H9 (cell line): ENCODE results near the gene TAF4. TPM values are rescaled to one million over a fixed set of nuclear protein-coding genes. Genes with fewer than 3 reads are reported as not detected.

Experiments used
- DNase-seq: peaks from one replicate; pipeline ENCODE4 v3.0.0-alpha.2; 2017
- H2AFZ ChIP-seq: one replicate; pipeline ENCODE4 v1.6.1; 2013; ENCODE audit warnings: mild to moderate bottlenecking, low read length, control low read depth, moderate library complexity
- H2AK5ac ChIP-seq: 2 replicates; pipeline ENCODE4 v1.6.1; 2013; ENCODE audit warnings: low read length, control low read depth, mixed read lengths; ENCODE audit not compliant: insufficient read length
- H2BK120ac ChIP-seq: one replicate; pipeline ENCODE4 v1.6.1; 2013; ENCODE audit warnings: low read depth, mild to moderate bottlenecking, low read length, control low read depth, inconsistent platforms; ENCODE audit not compliant: poor library complexity, severe bottlenecking
- H2BK12ac ChIP-seq: 2 replicates; pipeline ENCODE4 v1.6.1; 2013; ENCODE audit warnings: low read length, control low read depth, mixed read lengths, low read depth; ENCODE audit not compliant: insufficient read length
- H2BK15ac ChIP-seq: 2 replicates; pipeline ENCODE4 v1.6.1; 2013; ENCODE audit warnings: low read depth, low read length, control low read depth
- H2BK20ac ChIP-seq: one replicate; pipeline ENCODE4 v1.6.1; 2013; ENCODE audit warnings: low read depth, mild to moderate bottlenecking, low read length, control low read depth, inconsistent platforms; ENCODE audit not compliant: poor library complexity, severe bottlenecking
- H2BK5ac ChIP-seq: 2 replicates; pipeline ENCODE4 v1.6.1; 2013; ENCODE audit warnings: low read length, control low read depth, mixed read lengths; ENCODE audit not compliant: insufficient read length
- H3K14ac ChIP-seq: 2 replicates; pipeline ENCODE4 v1.6.1; 2013; ENCODE audit warnings: low read length, control low read depth; ENCODE audit not compliant: insufficient read depth
- H3K18ac ChIP-seq: 2 replicates; pipeline ENCODE4 v1.6.1; 2013; ENCODE audit warnings: low read depth, mild to moderate bottlenecking, mixed read lengths, low read length, control low read depth; ENCODE audit not compliant: insufficient read length
- H3K23ac ChIP-seq: 2 replicates; pipeline ENCODE4 v1.6.1; 2013; ENCODE audit warnings: low read length, control low read depth, mixed read lengths, low read depth; ENCODE audit not compliant: insufficient read length
- H3K23me2 ChIP-seq: 2 replicates; pipeline ENCODE4 v1.6.1; 2013; ENCODE audit warnings: low read depth, mild to moderate bottlenecking, mixed read lengths, low read length, control low read depth; ENCODE audit not compliant: insufficient read length, poor library complexity, severe bottlenecking
- H3K27ac ChIP-seq: 2 replicates; pipeline ENCODE4 v1.5.1; 2013; ENCODE audit warnings: low read length, control low read depth, mixed read lengths, low read depth; ENCODE audit not compliant: insufficient read length
- H3K27me3 ChIP-seq: 2 replicates; pipeline ENCODE4 v1.6.1; 2013; ENCODE audit warnings: low read length, control low read depth, inconsistent platforms; ENCODE audit not compliant: insufficient read depth
- H3K4ac ChIP-seq: 2 replicates; pipeline ENCODE4 v1.6.1; 2013; ENCODE audit warnings: low read depth, mild to moderate bottlenecking, control low read depth, inconsistent platforms, low read length, moderate library complexity
- H3K4me1 ChIP-seq: 2 replicates; pipeline ENCODE4 v1.6.1; 2013; ENCODE audit warnings: low read length, control low read depth, inconsistent platforms; ENCODE audit not compliant: insufficient read depth
- H3K4me2 ChIP-seq: 2 replicates; pipeline ENCODE4 v1.6.1; 2013; ENCODE audit warnings: low read length, control low read depth, mixed read lengths; ENCODE audit not compliant: insufficient read length, insufficient read depth
- H3K56ac ChIP-seq: 2 replicates; pipeline ENCODE4 v1.6.1; 2013; ENCODE audit warnings: low read depth, mild to moderate bottlenecking, mixed read lengths, low read length, control low read depth; ENCODE audit not compliant: insufficient read length
- H3K79me1 ChIP-seq: 2 replicates; pipeline ENCODE4 v1.6.1; 2013; ENCODE audit warnings: low read depth, mild to moderate bottlenecking, moderate library complexity, low read length, control low read depth, inconsistent platforms; ENCODE audit not compliant: insufficient read depth, poor library complexity, severe bottlenecking
- H3K79me2 ChIP-seq: 2 replicates; pipeline ENCODE4 v1.6.1; 2013; ENCODE audit warnings: low read length, control low read depth, inconsistent platforms; ENCODE audit not compliant: insufficient read depth
- H3K9ac ChIP-seq: 2 replicates; pipeline ENCODE4 v1.6.1; 2013; ENCODE audit warnings: low read length, control low read depth, mixed read lengths; ENCODE audit not compliant: insufficient read length; ENCODE audit errors: extremely low read depth
- H3K9me3 ChIP-seq: one replicate; pipeline ENCODE4 v1.6.1; 2013; ENCODE audit warnings: low read depth, low read length, inconsistent platforms; ENCODE audit not compliant: control insufficient read depth
- H3T11ph ChIP-seq: one replicate; pipeline ENCODE4 v1.6.1; 2013; ENCODE audit warnings: mild to moderate bottlenecking, low read length, control low read depth, inconsistent platforms
- H4K20me1 ChIP-seq: one replicate; pipeline ENCODE4 v1.6.1; 2013; ENCODE audit not compliant: control insufficient read depth, insufficient read length, insufficient read depth
- H4K5ac ChIP-seq: 2 replicates; pipeline ENCODE4 v1.6.1; 2013; ENCODE audit warnings: low read depth, mild to moderate bottlenecking, mixed read lengths, low read length, control low read depth; ENCODE audit not compliant: insufficient read length
- H4K8ac ChIP-seq: replicated peaks from 2 replicates; pipeline ENCODE4 v1.6.1; 2013; ENCODE audit warnings: low read length, control low read depth, mixed read lengths, low read depth; ENCODE audit not compliant: insufficient read length
- H4K91ac ChIP-seq: 2 replicates; pipeline ENCODE4 v1.6.1; 2013; ENCODE audit warnings: low read depth, mild to moderate bottlenecking, moderate library complexity, mixed read lengths, low read length, control low read depth; ENCODE audit not compliant: insufficient read length
- H3K27ac Mint-ChIP-seq, 3 experiments: 2 replicates in 2 of 3; 3 replicates in 1 of 3; pipeline ENCODE4 v1.8.0; 2020 to 2021; ENCODE audit warnings: mixed read lengths in 3 of 3, mild to moderate bottlenecking in 1 of 3, moderate library complexity in 1 of 3
- H3K27me3 Mint-ChIP-seq: 2 replicates; pipeline ENCODE4 v1.8.0; 2021; ENCODE audit warnings: low read depth, mild to moderate bottlenecking, moderate library complexity, mixed read lengths
- H3K36me3 Mint-ChIP-seq, 3 experiments: 2 replicates in 2 of 3; 3 replicates in 1 of 3; pipeline ENCODE4 v1.8.0; 2020 to 2021; ENCODE audit warnings: low read depth in 3 of 3, mixed read lengths in 3 of 3; ENCODE audit not compliant: insufficient read depth in 1 of 3
- H3K4me1 Mint-ChIP-seq, 2 experiments: 2 replicates each; pipeline ENCODE4 v1.8.0; 2020; ENCODE audit warnings: mixed read lengths in 2 of 2
- H3K4me3 Mint-ChIP-seq, 2 experiments: 2 replicates in 1 of 2; 3 replicates in 1 of 2; pipeline ENCODE4 v1.8.0; 2020 to 2021; ENCODE audit warnings: mild to moderate bottlenecking in 2 of 2, mixed read lengths in 2 of 2, moderate library complexity in 1 of 2
- H3K9me3 Mint-ChIP-seq, 2 experiments: 2 replicates in 1 of 2; 3 replicates in 1 of 2; pipeline ENCODE4 v1.8.0; 2020; ENCODE audit warnings: mild to moderate bottlenecking in 2 of 2, mixed read lengths in 2 of 2, moderate library complexity in 1 of 2
- WGBS: extraction: QIAGEN DNeasy Blood & Tissue Kit; methylation state at CpG from one replicate; pipeline ENCODE4 v1.1.7; 2013; ENCODE audit warnings: missing lambda C conversion rate, low lambda C conversion rate, mixed read lengths; ENCODE audit not compliant: insufficient read length; ENCODE audit errors: extremely low coverage; 5-methylcytosine and 5-hydroxymethylcytosine counted together
- total RNA-seq: library from RNA; stranded (reverse); gene quantifications from 2 replicates; pipeline ENCODE4 v1.2.1, GENCODE V29; 2021
- TF ChIP-seq, protein P1 (sequence below): fragments of 200-600 bp; sonication (generic); conservative IDR thresholded peaks from 3 replicates; pipeline ENCODE4 v1.8.0; 2021; ENCODE audit warnings: antibody characterized with exemption, mild to moderate bottlenecking

TAF4 gene
- total RNA-seq, 1 experiment from 2014 or later = 30.8 TPM

DNA sequence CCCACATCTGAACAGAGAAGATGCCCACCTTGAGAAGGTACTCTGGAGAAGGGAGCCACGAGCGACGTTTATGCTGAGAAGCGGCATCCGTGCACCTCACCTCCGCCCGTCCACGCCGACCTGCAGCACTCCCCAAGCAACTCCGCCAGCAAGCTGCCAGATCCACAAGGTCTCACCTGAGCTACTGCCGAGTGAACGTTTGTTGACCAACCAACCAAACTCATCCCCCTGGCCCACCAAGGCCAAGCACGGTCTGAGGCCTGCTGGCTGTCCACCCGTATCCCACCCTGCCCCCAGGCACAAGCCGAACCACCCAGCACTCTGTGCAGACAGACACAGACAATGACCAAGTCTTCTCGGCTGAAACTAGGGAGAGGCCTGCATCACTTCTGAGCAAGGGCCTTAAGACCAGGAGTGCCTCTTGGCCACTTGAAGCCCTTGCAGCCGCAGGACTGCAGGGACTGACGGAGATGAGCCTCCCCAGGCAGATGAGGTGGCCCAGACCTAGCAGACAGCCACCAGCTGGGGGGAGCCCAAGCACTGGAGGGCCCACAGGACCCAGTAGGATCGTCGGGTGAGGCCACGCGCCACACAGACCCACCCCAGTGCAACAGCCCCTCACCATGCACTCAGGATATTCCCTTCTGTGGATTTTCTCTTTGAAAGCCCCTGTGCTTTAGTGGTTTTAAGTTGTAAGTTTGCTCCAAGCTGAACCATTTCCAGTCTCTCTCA is 12.1 kb downstream of the TAF4 start:
- Mint-ChIP-seq H3K27ac (peak overlapping the region in 1 of 3 experiments; percentile 73; a peak in 1 of 7 replicates), H3K36me3 (peaks cover 27 to 32% (median 32%) of the 10 kb centered on the region in 3 experiments), H3K4me1 (peaks cover 32 to 37% of the 10 kb centered on the region in 2 experiments), H3K9me3 (peaks cover 2 to 5% of the 10 kb centered on the region in 2 experiments; a peak in 4 of 5 replicates), H3K4me3 (no peak overlapping the region; a peak in 1 of 5 replicates), H3K27me3 (no peaks in the 10 kb centered on the region; the same call in 1 of the 2 replicates)
- Histone ChIP-seq H4K8ac (no peak overlapping the region), H2AFZ (no peak overlapping the region), H3K18ac (no peak overlapping the region), H3K27me3 (no peaks in the 10 kb centered on the region), H4K5ac (no peak overlapping the region), H2BK20ac (no peak overlapping the region), H3K56ac (no peak overlapping the region), H3K9ac (no peak overlapping the region), H3K4me1 (no peaks in the 10 kb centered on the region), H2BK12ac (no peak overlapping the region), H3K4me2 (no peak overlapping the region), H2BK5ac (no peak overlapping the region), H2BK120ac (no peak overlapping the region), H3K23me2 (no peaks in the 10 kb centered on the region), H4K91ac (no peak overlapping the region), H4K20me1 (peaks cover 7% of the 10 kb centered on the region), H3K9me3 (no peaks in the 10 kb centered on the region), H3K23ac (no peak overlapping the region), H3K79me2 (peaks cover 54% of the 10 kb centered on the region; the same call in 1 of the 2 replicates), H3K27ac (no peak overlapping the region), H3K4ac (no peak overlapping the region), H3K14ac (no peak overlapping the region), H3T11ph (no peak overlapping the region), H2BK15ac (no peak overlapping the region), H2AK5ac (no peak overlapping the region), H3K79me1 (no peaks in the 10 kb centered on the region)
- TF ChIP-seq, protein P1, sequence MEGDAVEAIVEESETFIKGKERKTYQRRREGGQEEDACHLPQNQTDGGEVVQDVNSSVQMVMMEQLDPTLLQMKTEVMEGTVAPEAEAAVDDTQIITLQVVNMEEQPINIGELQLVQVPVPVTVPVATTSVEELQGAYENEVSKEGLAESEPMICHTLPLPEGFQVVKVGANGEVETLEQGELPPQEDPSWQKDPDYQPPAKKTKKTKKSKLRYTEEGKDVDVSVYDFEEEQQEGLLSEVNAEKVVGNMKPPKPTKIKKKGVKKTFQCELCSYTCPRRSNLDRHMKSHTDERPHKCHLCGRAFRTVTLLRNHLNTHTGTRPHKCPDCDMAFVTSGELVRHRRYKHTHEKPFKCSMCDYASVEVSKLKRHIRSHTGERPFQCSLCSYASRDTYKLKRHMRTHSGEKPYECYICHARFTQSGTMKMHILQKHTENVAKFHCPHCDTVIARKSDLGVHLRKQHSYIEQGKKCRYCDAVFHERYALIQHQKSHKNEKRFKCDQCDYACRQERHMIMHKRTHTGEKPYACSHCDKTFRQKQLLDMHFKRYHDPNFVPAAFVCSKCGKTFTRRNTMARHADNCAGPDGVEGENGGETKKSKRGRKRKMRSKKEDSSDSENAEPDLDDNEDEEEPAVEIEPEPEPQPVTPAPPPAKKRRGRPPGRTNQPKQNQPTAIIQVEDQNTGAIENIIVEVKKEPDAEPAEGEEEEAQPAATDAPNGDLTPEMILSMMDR = no peak
- no peak for DNase-seq
- no CpG with 5 or more reads among the region's 22 CpGs for WGBS
